HepG2 (cell line): ENCODE results near the gene MCM10. TPM values are rescaled to one million over a fixed set of nuclear protein-coding genes. Genes with fewer than 3 reads are reported as not detected.

Experiments
- ATAC-seq: fragments of 200-7000 bp; cut with Tn5 transposase; 3 replicates; pipeline ENCODE4 v1.9.1; 2020; ENCODE audit warnings: mild to moderate bottlenecking, moderate library complexity
- BruUV-seq: library from RNA; stranded (reverse); fragments of 400-500 nt; replicated peaks from 2 replicates; lab custom pipeline; 2021; lab: Mats Ljungman, UMichigan
- CTCF ChIA-PET: fragments of 300-600 bp; formaldehyde crosslinking; extraction: SDS; loops from one replicate; lab custom pipeline; 2021; ENCODE audit warnings: low total read pairs, inconsistent platforms, low intra/inter-chr PET ratio; lab: Yijun Ruan, JAX
- POLR2A ChIA-PET: fragments of 350-600 bp; sonication (Branson Sonifier 250); formaldehyde crosslinking; loops from one replicate; lab custom pipeline; 2020; ENCODE audit warnings: antibody characterized with exemption, inconsistent platforms; lab: Yijun Ruan, JAX
- DNase-seq: peaks from one replicate; pipeline ENCODE4 v3.0.0-alpha.2; 2015; ENCODE audit warnings: low spot score
- FAIRE-seq: peaks from 3 replicates; lab custom pipeline; 2011; peaks lifted over from hg19 to GRCh38; lab: Jason Lieb, UNC
- H2AFZ ChIP-seq: one replicate; pipeline ENCODE4 v1.6.1; 2011; ENCODE audit warnings: low read length, inconsistent platforms
- H3K27ac ChIP-seq: fragments of 300-600 bp; 3 replicates; pipeline ENCODE4 v1.8.0; 2011; ENCODE audit warnings: mixed run types, mild to moderate bottlenecking, mixed read lengths, low read length, inconsistent platforms; ENCODE audit not compliant: insufficient read depth; ENCODE audit errors: extremely low read length
- H3K27me3 ChIP-seq, 2 experiments: fragments of 200-600 bp in 1 of 2; 2 replicates in 1 of 2; 3 replicates in 1 of 2; pipeline versions ENCODE4 v1.6.0 to v1.8.0; 2011; ENCODE audit warnings: low read length in 2 of 2, mild to moderate bottlenecking in 2 of 2, moderate library complexity in 2 of 2, inconsistent platforms in 1 of 2; ENCODE audit not compliant: insufficient read depth in 2 of 2, control insufficient read depth in 1 of 2
- H3K36me3 ChIP-seq, 2 experiments: fragments of 200-600 bp in 1 of 2; replicated peaks in 1 of 2; 2 replicates in 1 of 2; 3 replicates in 1 of 2; pipeline versions ENCODE4 v1.5.1 to v1.8.0; 2011; ENCODE audit warnings: low read length in 2 of 2, inconsistent platforms in 1 of 2; ENCODE audit not compliant: insufficient read depth in 2 of 2, control insufficient read depth in 1 of 2
- H3K4me1 ChIP-seq: 2 replicates; pipeline ENCODE4 v1.5.1; 2012; ENCODE audit warnings: low read length, inconsistent platforms; ENCODE audit not compliant: insufficient read depth
- H3K4me2 ChIP-seq: 2 replicates; pipeline ENCODE4 v1.6.0; 2011; ENCODE audit warnings: low read depth, low read length, inconsistent platforms
- H3K4me3 ChIP-seq, 3 experiments: fragments of 200-600 bp in 1 of 3; sonication (generic), shearing (Covaris generic) in 1 of 3; replicated peaks in 1 of 3; 2 replicates each; pipeline ENCODE4 v1.5.1; 2011 to 2016; ENCODE audit warnings: low read length in 3 of 3, inconsistent platforms in 2 of 3, low read depth in 2 of 3, mild to moderate bottlenecking in 2 of 3, control low read depth in 1 of 3, mixed read lengths in 1 of 3; ENCODE audit not compliant: insufficient read depth in 1 of 3
- H3K79me2 ChIP-seq: one replicate; pipeline ENCODE4 v1.6.1; 2011; ENCODE audit warnings: low read length, inconsistent platforms; ENCODE audit not compliant: insufficient read depth
- H3K9ac ChIP-seq: 2 replicates; pipeline ENCODE4 v1.6.0; 2011; ENCODE audit warnings: mild to moderate bottlenecking, low read depth, low read length, inconsistent platforms; ENCODE audit not compliant: insufficient read depth
- H3K9me3 ChIP-seq: 2 replicates; pipeline ENCODE4 v1.5.1; 2012; ENCODE audit warnings: mild to moderate bottlenecking, low read length
- H4K20me1 ChIP-seq: 2 replicates; pipeline ENCODE4 v1.6.0; 2011; ENCODE audit warnings: inconsistent platforms, mild to moderate bottlenecking, low read length, moderate library complexity; ENCODE audit not compliant: insufficient read depth
- ELK4 ChIP-seq: sonication (generic); formaldehyde crosslinking; IDR thresholded peaks from 2 replicates; pipeline ENCODE4 v1.9.0; 2021; ENCODE audit warnings: missing genetic modification reagents, borderline replicate concordance
- HBP1 ChIP-seq: IDR thresholded peaks from 2 replicates; pipeline ENCODE4 v1.6.1; 2016; ENCODE audit warnings: low read depth, control low read depth
- HES4 ChIP-seq: sonication (generic); formaldehyde crosslinking; IDR thresholded peaks from 2 replicates; pipeline ENCODE4 v1.9.0; 2021; ENCODE audit warnings: mild to moderate bottlenecking, missing genetic modification reagents, borderline replicate concordance
- HNF4A ChIP-seq: sonication (generic); formaldehyde crosslinking; IDR thresholded peaks from 2 replicates; pipeline ENCODE4 v1.4.0; 2020; ENCODE audit warnings: missing genetic modification reagents
- MAFF ChIP-seq: IDR thresholded peaks from 2 replicates; pipeline ENCODE4 v1.6.1; 2011; ENCODE audit warnings: low read depth, low read length, improper control_type of control experiment
- MAFK ChIP-seq, 2 experiments: IDR thresholded peaks in 1 of 2; conservative IDR thresholded peaks in 1 of 2; 2 replicates each; pipeline ENCODE4 v1.6.1; 2011; ENCODE audit warnings: improper control_type of control experiment in 2 of 2, low read length in 2 of 2
- NFRKB ChIP-seq: fragments of 450-650 bp; IDR thresholded peaks from 2 replicates; pipeline ENCODE4 v1.6.1; 2017
- TFAP4 ChIP-seq: sonication (generic); IDR thresholded peaks from 2 replicates; pipeline ENCODE4 v1.6.1; 2016; ENCODE audit warnings: low read depth, borderline replicate concordance
- TSC22D2 ChIP-seq: sonication (generic); formaldehyde crosslinking; IDR thresholded peaks from 2 replicates; pipeline ENCODE4 v1.5.1; 2020; ENCODE audit warnings: missing genetic modification reagents, mild to moderate bottlenecking, borderline replicate concordance
- ZBTB7A ChIP-seq: sonication (generic); formaldehyde crosslinking; IDR thresholded peaks from 2 replicates; pipeline ENCODE4 v1.8.0; 2022; ENCODE audit warnings: mild to moderate bottlenecking, missing genetic modification reagents
- ZNF207 ChIP-seq: fragments of 450-650 bp; IDR thresholded peaks from 2 replicates; pipeline ENCODE4 v1.6.1; 2016; ENCODE audit warnings: antibody characterized with exemption, borderline replicate concordance
- ZNF670 ChIP-seq: sonication (generic); formaldehyde crosslinking; IDR thresholded peaks from 2 replicates; pipeline ENCODE4 v1.8.0; 2022; ENCODE audit warnings: mild to moderate bottlenecking, missing genetic modification reagents, borderline replicate concordance
- WGBS: methylation state at CpG from one replicate; pipeline ENCODE4 v1.1.6; 2017; ENCODE audit warnings: low lambda C conversion rate; 5-methylcytosine and 5-hydroxymethylcytosine counted together
- in situ Hi-C: cut with HindIII; loops from 2 replicates; pipeline ENCODE4 v1.10.0; 2017; ENCODE audit warnings: low pct_unique_long_range_greater_than_20kb; ENCODE audit not compliant: extremely low pct_ligation_motif_present
- intact Hi-C: fragments of 100-400 bp; cut with micrococcal nuclease; formaldehyde crosslinking; loops from one replicate; pipeline ENCODE4 v1.10.0; 2022; ENCODE audit not compliant: unreplicated experiment
- polyA plus RNA-seq, 8 experiments: library from polyadenylated mRNA; depleted of rRNA in 3 of 8; stranded (reverse) in 7 of 8; unstranded in 1 of 8; fragments of >200 nt; fragmentation: Illumina TruSeq in 4 of 8; extraction: Trizol in 4 of 8; gene quantifications; 2 replicates each; pipeline versions ENCODE4 v1.2.1 to v1.2.3, GENCODE V29; 2011 to 2016; ENCODE audit warnings: low read depth in 4 of 8, missing spikeins in 1 of 8, mixed read lengths in 1 of 8; ENCODE audit not compliant: insufficient read depth in 1 of 8
- total RNA-seq, 5 experiments: library from RNA; depleted of rRNA; stranded (reverse); fragments of >200 nt; fragmentation: Illumina TruSeq; extraction: Trizol; gene quantifications; 2 replicates each; pipeline ENCODE4 v1.2.3, GENCODE V29; 2016; ENCODE audit warnings: low read depth in 1 of 5
- TF ChIP-seq, protein P1 (sequence below): sonication (generic); formaldehyde crosslinking; IDR thresholded peaks from 2 replicates; pipeline ENCODE4 v1.5.1; 2020; ENCODE audit warnings: missing genetic modification reagents, mild to moderate bottlenecking, borderline replicate concordance

Gene MCM10
- total and polyA plus RNA-seq, 2 of the 13 experiments (the other 11 are each of a cell fraction or from before 2014, with no cell fraction given) = 2.8 to 31.3 TPM

- ChIA-PET POLR2A (no interaction called here), CTCF (no interaction called here)
- no peaks in the 10 kb centered on the region; a peak in 1 of 5 replicates for H3K27me3 ChIP-seq
- peak; percentile 31 for DNase-seq
- H3K4me3 ChIP-seq = no peak overlapping the region
- no peaks in the 10 kb centered on the region for H4K20me1 ChIP-seq
- H3K9me3 ChIP-seq = no peaks in the 10 kb centered on the region
- no TSS peak for BruUV-seq
- no peak for TF ChIP-seq NFRKB
- TF ChIP-seq ELK4 = no peak
- peak; percentile 74 to 86 for TF ChIP-seq MAFK (conservative IDR thresholded peaks at IDR 0.05 in 1 of 2, IDR thresholded peaks at IDR 0.05 in 1 of 2; ENCODE audit: low read length in 2 of 2)
- TF ChIP-seq ZBTB7A (CRISPR knock-in tag) = no peak
- no peak for TF ChIP-seq HBP1 (CRISPR knock-in tag)
- TF ChIP-seq HNF4A (CRISPR knock-in tag) = peak; percentile 60
- peak; percentile 79 for TF ChIP-seq MAFF
- TF ChIP-seq TSC22D2 (CRISPR knock-in tag) = no peak
- no peak for TF ChIP-seq ZNF207
- TF ChIP-seq TFAP4 = peak; percentile 92
- TF ChIP-seq HES4 = no peak
- TF ChIP-seq, protein P1, sequence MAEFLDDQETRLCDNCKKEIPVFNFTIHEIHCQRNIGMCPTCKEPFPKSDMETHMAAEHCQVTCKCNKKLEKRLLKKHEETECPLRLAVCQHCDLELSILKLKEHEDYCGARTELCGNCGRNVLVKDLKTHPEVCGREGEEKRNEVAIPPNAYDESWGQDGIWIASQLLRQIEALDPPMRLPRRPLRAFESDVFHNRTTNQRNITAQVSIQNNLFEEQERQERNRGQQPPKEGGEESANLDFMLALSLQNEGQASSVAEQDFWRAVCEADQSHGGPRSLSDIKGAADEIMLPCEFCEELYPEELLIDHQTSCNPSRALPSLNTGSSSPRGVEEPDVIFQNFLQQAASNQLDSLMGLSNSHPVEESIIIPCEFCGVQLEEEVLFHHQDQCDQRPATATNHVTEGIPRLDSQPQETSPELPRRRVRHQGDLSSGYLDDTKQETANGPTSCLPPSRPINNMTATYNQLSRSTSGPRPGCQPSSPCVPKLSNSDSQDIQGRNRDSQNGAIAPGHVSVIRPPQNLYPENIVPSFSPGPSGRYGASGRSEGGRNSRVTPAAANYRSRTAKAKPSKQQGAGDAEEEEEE = no peak
- no peak for TF ChIP-seq ZNF670 (CRISPR knock-in tag)
- H2AFZ ChIP-seq = no peak overlapping the region
- H3K4me2 ChIP-seq = no peak overlapping the region
- ATAC-seq = no peak
- H3K36me3 ChIP-seq = no peaks in the 10 kb centered on the region
- H3K9ac ChIP-seq = no peak overlapping the region
- in situ Hi-C loops = no loop called here
- intact Hi-C loops = no loop called here
- H3K4me1 ChIP-seq = peaks cover 45% of the 10 kb centered on the region
- no peak for FAIRE-seq
- H3K27ac ChIP-seq = no peak overlapping the region
- WGBS = 21% methylated on average over 7 of the region's 7 CpGs
- H3K79me2 ChIP-seq = no peaks in the 10 kb centered on the region
Measured at GRCh38 chr10:13239923-13240322, 78.6 kb downstream of the MCM10 start.
